GM08714 (cell line): ENCODE data around the gene TBR1.

Experiments
- H3K4me3 ChIP-seq: fragments of 200-500 bp; sonication (Bioruptor generic); 2 replicates; pipeline ENCODE4 v1.5.1; 2014; ENCODE audit warnings: mild to moderate bottlenecking, low read length, inconsistent platforms
- ZNF274 ChIP-seq: IDR thresholded peaks from 2 replicates; pipeline ENCODE4 v1.6.1; 2012; ENCODE audit warnings: mild to moderate bottlenecking, low read depth, low read length

The TBR1 gene

GRCh38 chr2:161430386-161430785, 14.3 kb downstream of the TBR1 start:
- TF ChIP-seq ZNF274, result no peak
- no peak overlapping the region for H3K4me3 ChIP-seq

GRCh38 chr2:161432107-161432506, 16.0 kb downstream of the TBR1 start:
- H3K4me3 ChIP-seq, result no peak overlapping the region
- TF ChIP-seq ZNF274, result no peak

GRCh38 chr2:161434118-161434517, 18.0 kb downstream of the TBR1 start:
- TF ChIP-seq ZNF274, result no peak
- H3K4me3 ChIP-seq, result no peak overlapping the region

DNA sequence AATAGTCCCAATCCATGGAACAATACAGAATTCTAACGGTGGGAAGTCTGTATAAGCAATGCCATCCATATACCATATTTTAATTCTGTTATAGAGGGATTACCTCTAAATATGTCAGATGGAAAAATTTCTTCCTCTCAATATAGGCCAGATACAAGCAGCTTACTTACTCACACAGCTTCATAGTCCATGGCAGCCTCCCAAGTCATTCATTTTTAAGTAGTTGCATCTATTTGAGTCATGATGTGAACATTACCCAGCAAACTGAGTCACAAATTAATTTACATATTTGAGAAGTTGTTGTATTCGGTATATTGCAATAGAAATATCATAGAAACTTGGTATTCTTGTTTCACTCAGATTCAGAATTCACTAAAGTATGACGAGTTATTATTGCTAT, 20.3 kb downstream of the TBR1 start:
- no peak for TF ChIP-seq ZNF274
- no peak overlapping the region for H3K4me3 ChIP-seq

GRCh38 chr2:161438598-161438997, 22.5 kb downstream of the TBR1 start:
- H3K4me3 ChIP-seq, result no peak overlapping the region
- no peak for TF ChIP-seq ZNF274

GRCh38 chr2:161445097-161445496, 29.0 kb downstream of the TBR1 start:
- no peak for TF ChIP-seq ZNF274
- no peak overlapping the region for H3K4me3 ChIP-seq

GRCh38 chr2:161448431-161448830, 32.3 kb downstream of the TBR1 start:
- no peak for TF ChIP-seq ZNF274
- no peak overlapping the region for H3K4me3 ChIP-seq

DNA sequence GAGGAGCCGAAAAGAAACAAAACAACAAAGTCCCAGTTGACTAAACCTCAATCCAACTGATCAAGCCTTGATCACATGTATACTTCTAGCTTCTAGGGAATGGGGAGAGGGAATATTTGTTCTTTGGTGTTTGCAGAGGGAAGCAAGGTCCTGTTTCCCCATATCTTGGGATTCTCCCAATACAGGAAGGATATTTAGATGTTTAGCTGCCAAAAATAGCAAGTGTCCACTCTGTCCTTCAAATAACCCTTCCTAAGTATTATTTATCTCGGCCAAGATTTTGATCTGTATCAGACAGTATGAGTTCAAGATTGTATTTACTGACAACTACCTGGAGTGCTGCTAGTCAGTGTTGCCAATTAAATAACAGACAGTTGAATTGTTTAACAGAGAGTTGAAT, 55.5 kb downstream of the TBR1 start:
- no peak for TF ChIP-seq ZNF274

DNA sequence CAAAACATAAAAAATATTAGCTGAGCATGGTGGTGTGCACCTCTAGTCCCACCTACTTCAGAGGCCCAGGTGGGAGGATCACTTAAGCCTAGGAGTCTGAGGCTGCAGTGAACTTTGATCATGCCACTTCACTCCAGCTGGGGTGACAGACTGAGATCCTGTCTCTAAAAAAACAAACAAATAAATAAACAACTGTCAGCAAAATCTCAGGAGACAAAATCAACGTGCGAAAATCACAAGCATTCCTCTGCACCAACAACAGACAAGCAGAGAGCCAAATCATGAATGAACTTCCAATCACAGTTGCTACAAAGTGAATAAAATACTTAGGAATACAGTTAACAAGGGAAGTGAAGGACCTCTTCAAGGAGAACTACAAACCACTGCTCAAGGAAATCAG, 58.8 kb downstream of the TBR1 start:
- TF ChIP-seq ZNF274, result no peak
- no peak overlapping the region for H3K4me3 ChIP-seq

More for the DNA sequence above, 55.5 kb downstream of the TBR1 start:
- H3K4me3 ChIP-seq, result no peak overlapping the region
